ENCODE data around the gene CEACAM21. TPM values are rescaled to one million over a fixed set of nuclear protein-coding genes. Genes with fewer than 3 reads are reported as not detected.

CEACAM21 gene
- total RNA-seq, 1 experiment from 2014 or later = 0.25 TPM

GRCh38 chr19:41595890-41596280 lies 19.9 kb downstream of the CEACAM21 start:
- Histone ChIP-seq H3K79me2 (ENCODE audit: insufficient read depth, low read length) (no peaks in the 10 kb centered on the region), H3K27ac (ENCODE audit: low read depth, low read length) (no peak overlapping the region), H3K9ac (ENCODE audit: low read length) (no peak overlapping the region), H4K20me1 (ENCODE audit: insufficient read depth) (no peaks in the 10 kb centered on the region), H3K4me2 (ENCODE audit: low read length) (no peak overlapping the region), H2AFZ (ENCODE audit: low read depth, low read length, poor library complexity, severe bottlenecking) (no peak overlapping the region), H3K4me1 (ENCODE audit: control insufficient read depth in 1 of 2, insufficient read depth in 2 of 2, low read length in 2 of 2) (no peaks in the 10 kb centered on the region), H3K9me2 (ENCODE audit: insufficient read depth) (no peaks in the 10 kb centered on the region), H3K4me3 (replicated peaks in 1 of 2; ENCODE audit: low read depth in 1 of 2, low read length in 2 of 2) (no peak overlapping the region), H3K9me3 (ENCODE audit: control insufficient read depth in 1 of 2, insufficient read depth in 1 of 2, low read depth in 1 of 2, low read length in 2 of 2) (no peaks in the 10 kb centered on the region), H3K36me3 (ENCODE audit: control insufficient read depth in 1 of 2, insufficient read depth in 2 of 2, low read length in 2 of 2) (no peaks in the 10 kb centered on the region), H3K27me3 (ENCODE audit: insufficient read depth, low read length) (peaks cover 18% of the 10 kb centered on the region; the same call in 1 of the 2 replicates)
- ChIA-PET POLR2A (no interaction called here), RAD21 (ENCODE audit: low non-redundant PET in 1 of 2, low total read pairs in 2 of 2, uncharacterized antibody in 2 of 2, unreplicated experiment in 2 of 2) (no interaction called here), CTCF (interaction anchor here (1.2 kb wide), 1 partner anchor 25 kb away, joined by 3 read pairs; no protein-coding TSS in a partner anchor)
- intact Hi-C loops (cut with micrococcal nuclease) = loop anchor here (1.0 kb wide), 1 partner anchor 147 kb away; no protein-coding TSS in a partner anchor
- DNase-seq (ENCODE audit: low read depth, low spot score) = no peak
- TF ChIP-seq ELF1 (IDR thresholded peaks at IDR 0.05; ENCODE audit: borderline replicate concordance, low read depth) (no peak), ZFX (IDR thresholded peaks at IDR 0.05) (no peak), EZH2phosphoT487 (IDR thresholded peaks at IDR 0.05; ENCODE audit: borderline replicate concordance) (no peak), CTCF (IDR thresholded peaks at IDR 0.05 in 2 of 3, conservative IDR thresholded peaks at IDR 0.05 in 1 of 3; ENCODE audit: borderline replicate concordance in 1 of 3, insufficient read depth in 1 of 3, low read depth in 2 of 3, low read length in 2 of 3) (no peak), JUND (IDR thresholded peaks at IDR 0.05) (no peak), SRF (IDR thresholded peaks at IDR 0.05; ENCODE audit: low read depth) (no peak), RAD21 (IDR thresholded peaks at IDR 0.05; ENCODE audit: low read depth) (no peak), MAX (IDR thresholded peaks at IDR 0.05) (no peak), SIN3A (IDR thresholded peaks at IDR 0.05; ENCODE audit: low read depth) (no peak), SP1 (IDR thresholded peaks at IDR 0.05; ENCODE audit: low read depth) (no peak), POLR2A (IDR thresholded peaks at IDR 0.05; ENCODE audit: borderline replicate concordance, extremely low read depth, insufficient read depth, insufficient read length) (no peak), FOSL1 (IDR thresholded peaks at IDR 0.05; ENCODE audit: low read depth) (no peak), POLR2AphosphoS5 (IDR thresholded peaks at IDR 0.05; ENCODE audit: low read depth, low read length) (no peak)
- no peak for ATAC-seq
- no TSS peak for BruUV-seq (replicated peaks)
